Tibial artery (tissue), 4 donors: ENCODE measurements around the gene SP8.

Source experiments
- DNase-seq, 2 donors: peaks; one replicate each; pipeline ENCODE4 v3.0.0-alpha.2; 2019
- H3K27ac ChIP-seq, 2 donors: fragments of 200-600 bp; sonication (generic) in 1 of 2; 1 replicate in 1 of 2; 2 replicates in 1 of 2; pipeline ENCODE4 v1.5.1; 2018 to 2019; ENCODE audit warnings: mild to moderate bottlenecking in 1 of 2
- H3K27me3 ChIP-seq, 2 donors: fragments of 200-600 bp; sonication (generic) in 1 of 2; one replicate each; pipeline versions ENCODE4 v1.5.1 to v1.6.0; 2016 to 2019
- H3K36me3 ChIP-seq, 3 donors: fragments of 200-600 bp; sonication (generic) in 2 of 3; one replicate each; pipeline ENCODE4 v1.5.1; 2016 to 2019; ENCODE audit warnings: mild to moderate bottlenecking in 2 of 3
- H3K4me1 ChIP-seq, 4 donors: fragments of 200-600 bp; sonication (generic) in 2 of 4; 1 replicate in 3 of 4; 2 replicates in 1 of 4; pipeline ENCODE4 v1.5.1; 2016 to 2019
- H3K4me3 ChIP-seq, 2 donors: fragments of 200-600 bp; sonication (generic) in 1 of 2; 1 replicate in 1 of 2; 2 replicates in 1 of 2; pipeline ENCODE4 v1.5.1; 2018 to 2019; ENCODE audit warnings: mild to moderate bottlenecking in 2 of 2
- H3K9me3 ChIP-seq, 3 donors: fragments of 200-600 bp; sonication (generic) in 1 of 3; one replicate each; pipeline ENCODE4 v1.5.1; 2016 to 2019
- CTCF ChIP-seq, 2 experiments: fragments of 200-600 bp in 1 of 2; fragments of 450-650 bp in 1 of 2; IDR thresholded peaks; one replicate each; pipeline ENCODE4 v1.5.1; 2017 to 2019; ENCODE audit warnings: antibody characterized with exemption in 2 of 2, mild to moderate bottlenecking in 1 of 2, moderate library complexity in 1 of 2
- intact Hi-C: fragments of 100-400 bp; cut with DNase I; formaldehyde crosslinking; loops from one replicate; pipeline ENCODE4 v1.15.0; 2023; ENCODE audit warnings: low total_unique reads

Gene SP8

GRCh38 chr7:20784388-20785156 is 2.1 kb downstream of the SP8 start:
- H3K27me3 ChIP-seq: peaks cover 8 to 96% of the 10 kb centered on the region in 2 donors
- H3K4me3 ChIP-seq: peak overlapping the region; percentile 26 to 49
- no peaks in the 10 kb centered on the region for H3K36me3 ChIP-seq
- TF ChIP-seq CTCF (IDR thresholded peaks at IDR 0.05): no peak
- intact Hi-C loops: no loop called here
- H3K27ac ChIP-seq: no peak overlapping the region
- DNase-seq: no peak
- peaks cover 0 to 38% (median 34%) of the 10 kb centered on the region in 4 donors for H3K4me1 ChIP-seq
- H3K9me3 ChIP-seq: no peaks in the 10 kb centered on the region

DNA sequence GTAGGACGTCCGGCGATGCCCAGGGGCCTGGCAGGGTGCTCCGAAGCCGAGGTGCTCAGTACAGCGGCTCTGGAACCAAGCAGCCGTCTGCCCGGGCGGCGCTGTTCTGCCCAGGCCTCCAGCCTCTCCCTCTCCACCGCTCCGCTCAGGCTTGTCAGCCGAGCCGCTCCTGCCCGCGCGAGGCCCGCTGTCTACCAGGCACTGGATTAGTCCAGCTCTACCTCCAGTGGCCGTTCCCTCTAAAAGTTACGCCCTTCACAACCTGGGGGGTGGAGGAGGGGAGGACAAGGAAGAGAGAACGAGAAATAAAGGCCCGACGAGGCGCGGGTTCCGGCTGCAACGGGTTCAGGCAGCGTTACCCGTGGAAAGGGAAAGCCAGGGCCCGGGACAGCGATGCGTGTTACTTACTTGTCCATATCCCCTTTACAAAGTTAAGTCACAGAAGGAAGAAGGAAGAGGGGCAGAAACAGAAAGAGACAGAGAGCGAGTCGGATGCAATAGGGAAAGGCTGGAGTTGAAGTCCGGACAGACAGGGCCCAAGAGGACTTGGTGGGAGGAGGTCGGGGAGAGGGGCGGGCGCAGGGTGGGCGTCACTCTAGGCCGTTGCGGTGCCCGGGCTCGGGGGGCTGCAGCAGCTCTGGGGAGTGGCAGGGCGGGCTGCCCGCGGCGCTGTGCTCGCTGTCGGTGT is 2.8 kb downstream of the SP8 start:
- H3K9me3 ChIP-seq: no peaks in the 10 kb centered on the region
- peaks cover 13 to 96% of the 10 kb centered on the region in 2 donors for H3K27me3 ChIP-seq
- peak overlapping the region; percentile 26 to 49 for H3K4me3 ChIP-seq
- DNase-seq: no peak
- no peaks in the 10 kb centered on the region for H3K36me3 ChIP-seq
- H3K27ac ChIP-seq: no peak overlapping the region
- TF ChIP-seq CTCF (IDR thresholded peaks at IDR 0.05): no peak
- H3K4me1 ChIP-seq: peaks cover 0 to 38% (median 34%) of the 10 kb centered on the region in 4 donors
- intact Hi-C loops: no loop called here

GRCh38 chr7:20783125-20783699 is 3.5 kb downstream of the SP8 start:
- H3K4me1 ChIP-seq: peaks cover 0 to 41% (median 36%) of the 10 kb centered on the region in 4 donors
- peaks cover 13 to 96% of the 10 kb centered on the region in 2 donors for H3K27me3 ChIP-seq
- H3K9me3 ChIP-seq: no peaks in the 10 kb centered on the region
- H3K27ac ChIP-seq: no peak overlapping the region
- DNase-seq: no peak
- intact Hi-C loops: no loop called here
- TF ChIP-seq CTCF (IDR thresholded peaks at IDR 0.05): no peak
- no peaks in the 10 kb centered on the region for H3K36me3 ChIP-seq
- no peak overlapping the region for H3K4me3 ChIP-seq

GRCh38 chr7:20779041-20779440 is 7.6 kb downstream of the SP8 start:
- H3K9me3 ChIP-seq: no peaks in the 10 kb centered on the region
- no peak overlapping the region for H3K27ac ChIP-seq
- no peaks in the 10 kb centered on the region for H3K36me3 ChIP-seq
- peaks cover 0 to 17% (median 14%) of the 10 kb centered on the region in 4 donors for H3K4me1 ChIP-seq
- H3K27me3 ChIP-seq: peaks cover 13 to 95% of the 10 kb centered on the region in 2 donors
- no peak for TF ChIP-seq CTCF (IDR thresholded peaks at IDR 0.05)
- H3K4me3 ChIP-seq: no peak overlapping the region
- no peak for DNase-seq
- intact Hi-C loops: no loop called here

DNA sequence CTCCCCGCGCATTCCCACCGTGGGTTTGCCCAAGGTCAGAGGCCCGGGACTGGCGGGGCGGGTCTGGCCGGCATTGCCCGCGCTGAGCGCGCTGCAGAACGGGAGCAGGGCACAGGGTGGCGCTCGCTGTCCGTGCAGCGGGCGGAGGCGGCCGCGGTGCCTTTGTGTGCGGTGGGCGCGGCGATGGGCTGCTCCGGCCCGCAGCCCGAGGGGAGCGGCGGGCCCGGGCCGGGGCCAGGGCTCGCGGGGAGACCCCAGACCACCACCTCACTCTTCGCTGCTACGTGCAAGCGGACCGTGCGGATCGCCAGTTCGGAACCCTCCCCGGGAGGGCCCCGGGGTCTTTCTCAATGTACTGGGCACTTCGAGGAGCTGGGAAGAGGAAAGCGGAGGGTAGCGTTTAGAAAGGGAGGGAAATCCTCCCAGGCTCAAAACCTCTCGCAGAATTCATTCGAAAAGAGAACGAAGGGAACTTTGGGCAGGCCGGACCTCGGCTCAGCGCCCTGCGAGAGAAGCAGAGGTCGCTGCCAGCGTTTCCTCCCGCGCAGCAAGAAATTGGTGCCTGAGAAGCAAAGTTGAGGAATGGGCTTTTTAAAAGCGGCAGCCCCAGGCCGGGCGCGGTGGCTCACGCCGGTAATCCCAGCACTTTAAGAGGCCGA is 8.5 kb downstream of the SP8 start:
- Histone ChIP-seq H3K4me3 (peak overlapping the region; percentile 3 to 17), H3K4me1 (peaks cover 0 to 12% (median 10%) of the 10 kb centered on the region in 4 donors), H3K9me3 (no peaks in the 10 kb centered on the region), H3K27me3 (peaks cover 13 to 92% of the 10 kb centered on the region in 2 donors), H3K36me3 (no peaks in the 10 kb centered on the region), H3K27ac (no peak overlapping the region)
- intact Hi-C loops: no loop called here
- DNase-seq: no peak
- TF ChIP-seq CTCF (IDR thresholded peaks at IDR 0.05): peak; percentile 42 to 44
